GM19372 (cell line): ENCODE data around the gene MEPCE.
A peak's percentile ranks its signal among the peaks of the same experiment; 100 is the strongest.

Experiments used
- ATAC-seq: cut with Tn5 transposase; IDR thresholded peaks from one replicate; pipeline ENCODE4 v1.9.1; 2021; ENCODE audit warnings: mild to moderate bottlenecking, low read depth, moderate library complexity; ENCODE audit not compliant: unreplicated experiment

The MEPCE gene

DNA sequence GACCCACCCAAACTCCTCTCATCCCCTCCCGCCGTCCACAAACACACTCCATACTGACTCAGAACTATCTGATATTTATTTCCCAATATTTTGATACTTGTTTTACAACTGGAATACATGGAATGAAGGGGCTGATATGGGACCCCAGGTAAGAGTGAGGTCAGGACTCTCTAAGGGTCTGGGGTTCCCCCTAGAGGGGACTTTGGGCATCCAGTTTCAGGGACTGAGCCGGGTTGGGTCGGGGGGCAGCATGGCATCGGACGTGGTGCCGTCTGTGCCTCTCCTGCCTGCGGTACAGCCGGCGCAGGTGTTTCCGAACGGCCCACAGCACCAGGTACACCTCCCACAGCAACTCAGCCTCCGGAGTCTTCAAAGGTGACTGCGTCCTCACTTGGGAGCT lies 26.9 kb downstream of the MEPCE start:
- ATAC-seq: no peak

DNA sequence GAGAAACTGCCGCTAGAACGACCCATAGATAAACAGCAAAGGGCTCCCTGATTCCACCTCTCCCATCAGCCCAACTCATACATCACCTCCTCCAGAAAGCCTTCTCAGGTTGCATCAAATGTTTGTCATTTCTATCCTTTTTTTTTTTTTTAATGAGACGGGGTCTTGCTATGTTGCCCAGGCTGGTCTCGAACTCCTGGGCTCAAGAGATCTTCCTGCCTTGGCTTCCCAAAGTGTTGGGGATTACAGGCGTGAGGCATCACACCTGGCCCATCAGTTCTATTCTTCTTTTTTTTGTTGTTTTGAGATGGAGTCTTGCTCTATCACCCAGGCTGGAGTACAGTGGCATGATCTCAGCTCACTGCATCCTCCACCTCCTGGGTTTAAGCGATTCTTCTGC lies 27.4 kb downstream of the MEPCE start:
- ATAC-seq: no peak

DNA sequence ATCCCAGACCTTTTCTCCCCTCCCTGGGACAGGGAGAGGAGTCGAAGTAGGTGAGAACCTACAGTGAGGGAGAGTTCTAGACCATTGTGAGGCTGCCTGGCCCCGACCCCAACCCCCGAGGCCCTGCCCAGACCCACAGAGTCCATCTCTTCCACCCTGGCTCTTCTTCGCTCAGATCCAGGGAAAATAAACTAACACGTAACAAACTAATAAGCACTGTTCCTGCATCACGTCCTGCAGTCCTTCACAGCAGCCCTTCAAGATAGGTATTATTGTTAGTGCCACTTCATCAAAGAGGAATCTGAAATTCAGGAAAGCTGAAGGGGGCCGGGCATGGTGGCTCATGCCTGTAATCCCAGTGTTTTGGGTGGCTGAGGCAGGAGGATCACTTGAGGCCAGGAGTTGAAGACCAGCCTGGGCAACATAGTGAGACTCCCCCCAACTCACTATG lies 34.6 kb downstream of the MEPCE start, which contains the start of gene SPACDR:
SPACDR (minus strand) TSS at position 51 of the 451 bp plus-strand sequence. CDS start 235 bp downstream, outside the sequence.
- no peak for ATAC-seq

DNA sequence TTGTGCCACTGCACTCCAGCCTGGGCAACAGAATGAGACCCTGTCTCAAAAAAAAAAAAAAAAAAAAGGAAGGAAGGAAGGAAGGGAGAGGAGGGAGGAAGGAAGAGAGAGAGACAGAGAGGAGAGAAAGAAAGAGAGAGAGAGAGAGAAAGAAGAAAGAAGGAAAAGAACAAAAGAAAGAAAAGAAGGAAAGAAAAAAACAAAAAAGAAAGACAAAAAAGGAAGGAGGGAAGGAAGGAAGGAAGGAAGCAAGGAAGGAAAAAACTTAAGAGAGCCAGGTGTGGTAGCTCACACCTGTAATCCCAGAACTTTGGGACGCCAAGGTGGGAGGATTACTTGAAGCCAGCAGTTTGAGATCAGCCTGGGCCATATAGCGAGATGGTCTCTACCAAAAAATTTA lies 35.2 kb downstream of the MEPCE start:
- no peak for ATAC-seq

DNA sequence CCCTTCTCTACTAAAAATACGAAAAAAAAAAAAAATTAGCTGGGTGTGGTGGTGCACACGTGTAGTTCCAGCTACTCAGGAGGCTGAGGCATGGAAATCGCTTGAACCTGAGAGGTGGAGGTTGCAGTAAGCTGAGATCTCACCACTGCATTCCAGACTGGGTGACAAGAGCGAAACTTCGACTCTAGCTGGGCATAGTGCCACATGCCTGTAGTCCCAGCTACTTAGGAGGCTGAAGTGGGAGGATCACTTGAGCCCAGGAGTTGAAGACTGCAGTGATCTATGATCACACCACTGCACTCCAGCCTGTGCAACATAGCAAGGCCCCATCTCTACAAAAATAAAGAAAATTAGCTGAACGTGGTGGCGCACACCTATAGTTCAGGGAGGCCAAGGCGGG lies 35.7 kb downstream of the MEPCE start:
- ATAC-seq: no peak

DNA sequence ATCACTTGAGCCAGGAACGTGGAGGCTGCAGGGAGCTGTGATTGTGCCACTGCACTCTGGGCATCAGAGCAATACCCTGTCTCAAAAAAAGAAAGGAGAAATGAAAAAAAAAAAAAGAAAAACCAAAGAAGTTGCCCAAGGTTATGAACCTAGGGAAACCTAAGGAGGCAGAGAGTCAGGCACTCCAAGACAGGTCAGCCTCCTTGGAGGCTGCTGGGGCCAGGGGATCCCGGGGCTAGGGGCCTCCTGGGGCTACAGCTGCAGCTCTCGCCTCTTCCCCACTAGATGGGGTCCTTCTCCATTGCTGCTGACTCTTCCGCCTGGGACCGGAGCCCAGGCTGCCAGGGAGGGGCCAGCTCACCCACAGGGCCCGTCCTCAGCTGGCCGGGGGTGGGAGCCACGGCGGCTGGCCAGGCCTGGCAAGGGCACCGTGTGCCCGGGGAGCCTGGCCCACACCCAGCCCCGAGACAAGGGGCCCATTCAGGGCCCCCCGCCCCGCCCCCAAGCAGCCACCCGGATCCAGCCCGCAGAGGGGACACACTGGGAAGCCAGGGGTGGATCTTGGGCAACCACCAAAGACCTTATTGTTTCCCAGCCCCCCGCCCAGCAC lies 36.2 kb downstream of the MEPCE start:
- no peak for ATAC-seq

DNA sequence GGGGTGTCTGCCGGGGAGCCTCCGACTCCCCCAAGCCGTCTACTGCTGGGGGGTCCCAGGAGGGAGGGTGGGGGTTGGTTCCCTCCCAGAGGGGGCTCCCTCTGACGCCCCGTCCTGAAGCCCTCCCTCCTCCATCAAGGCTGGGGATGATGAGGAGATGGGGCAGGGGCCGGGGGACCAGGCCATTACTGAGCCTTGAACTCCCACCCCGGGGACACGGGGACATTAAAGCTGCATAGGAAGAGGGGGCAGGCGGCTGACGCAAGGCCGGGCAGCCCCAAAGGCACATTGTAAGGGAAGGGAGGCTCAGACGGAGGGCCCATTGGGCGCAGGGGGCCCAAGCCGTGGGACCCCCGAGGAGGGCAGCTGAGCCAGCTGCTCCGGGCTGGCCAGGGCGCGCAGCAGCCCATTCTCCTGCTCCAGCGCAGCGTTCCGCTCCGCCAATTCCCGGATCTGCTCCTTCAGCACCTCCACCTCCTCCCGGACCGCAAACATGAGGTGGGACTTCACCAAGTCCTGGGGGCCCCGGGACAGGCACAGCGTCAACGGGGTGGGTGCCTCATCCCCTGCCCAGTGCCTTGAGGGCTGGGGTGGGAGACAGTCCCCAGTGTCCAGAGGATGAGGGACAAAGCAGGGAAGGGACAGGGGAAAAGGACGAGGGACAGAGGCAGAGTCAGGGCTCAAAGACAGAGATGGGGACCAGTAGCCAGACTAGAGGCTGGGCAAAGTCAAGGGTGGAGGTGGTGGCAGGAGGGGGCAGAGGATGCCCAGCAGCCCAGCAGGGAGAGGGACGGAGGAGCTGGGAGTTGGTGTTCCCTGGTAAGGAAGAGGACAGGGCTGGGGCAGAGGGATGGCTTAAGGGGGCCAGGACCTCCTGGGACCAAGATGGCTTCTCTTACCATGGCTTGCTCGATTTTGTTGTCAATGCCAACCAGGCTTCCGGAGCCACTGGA lies 37.3 kb downstream of the MEPCE start:
- ATAC-seq: no peak

DNA sequence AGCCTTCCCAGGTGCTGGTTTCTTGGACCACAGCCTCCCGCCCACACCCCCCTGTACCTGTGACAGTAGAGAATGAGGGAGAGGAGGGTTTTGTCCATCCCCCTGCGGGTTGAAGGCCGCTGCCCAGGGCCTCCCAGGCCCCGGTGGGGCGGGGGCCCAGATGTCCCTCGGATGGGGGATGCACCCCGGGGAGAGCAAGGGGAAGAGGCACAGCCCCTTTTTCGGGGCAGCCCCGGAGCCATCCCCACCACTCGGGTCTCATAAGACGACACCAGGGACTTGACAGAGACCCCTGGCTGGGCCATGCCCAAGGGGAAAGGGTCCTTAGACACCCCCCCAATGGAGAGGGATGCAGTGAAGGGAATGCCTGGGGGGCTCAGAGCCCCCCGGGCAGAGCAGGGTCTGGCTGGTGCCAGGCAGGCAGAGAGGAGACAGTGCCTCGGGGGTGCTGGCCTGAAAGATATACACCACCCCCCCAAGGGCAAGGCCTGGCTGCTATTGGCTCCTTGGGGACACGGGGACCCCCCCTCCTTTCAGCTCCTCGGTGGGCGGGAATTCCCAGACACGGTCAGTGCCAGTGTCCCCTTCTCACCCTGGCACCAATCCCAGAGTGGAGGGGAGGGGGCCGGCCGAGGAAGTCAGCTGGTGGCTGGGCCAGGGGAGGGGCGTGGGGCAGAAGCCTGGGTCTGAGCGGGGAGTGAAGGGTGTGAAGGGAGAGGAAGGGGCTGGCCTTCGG lies 38.2 kb downstream of the MEPCE start:
- ATAC-seq: no peak

DNA sequence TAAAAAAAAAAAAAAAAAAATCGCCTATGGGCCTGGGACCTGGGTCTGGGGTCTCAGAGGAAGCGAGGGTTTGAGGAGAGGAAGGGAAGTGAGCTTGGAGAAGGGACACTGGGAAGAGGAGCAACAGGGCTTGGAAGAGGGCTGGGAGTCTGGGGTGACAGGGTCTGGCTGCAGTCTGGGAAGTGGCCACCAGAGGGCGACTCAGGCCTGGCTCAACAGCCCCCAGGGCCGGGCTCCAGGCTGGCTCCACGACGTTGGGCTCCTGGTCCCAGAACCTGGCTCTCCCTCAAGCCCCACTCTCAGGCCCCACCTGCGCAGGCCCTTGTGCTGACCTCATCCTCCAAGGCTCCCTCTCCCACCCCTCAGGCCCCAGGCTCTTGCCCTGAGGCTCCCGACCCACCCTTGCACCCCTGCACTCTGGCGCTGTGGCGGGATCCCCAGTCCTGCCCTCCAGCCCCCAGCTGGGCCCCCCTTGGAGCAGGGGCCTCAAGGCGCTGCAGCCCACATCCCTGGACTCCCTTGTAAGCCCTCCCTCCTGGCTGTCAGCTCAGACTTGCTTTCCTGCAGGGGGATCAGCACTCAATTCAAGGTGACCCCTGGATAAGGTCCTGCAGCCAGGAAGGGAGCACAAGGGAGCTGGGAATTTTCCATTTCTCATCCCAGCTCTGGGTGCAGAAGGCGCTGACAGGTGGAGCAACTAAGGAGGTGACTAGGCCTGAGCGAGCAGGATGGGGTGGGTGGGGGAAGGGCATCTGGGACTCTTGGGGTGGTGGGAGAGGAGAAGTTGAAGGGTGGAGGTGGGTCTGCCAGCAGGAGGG lies 39.8 kb downstream of the MEPCE start:
- no peak for ATAC-seq

DNA sequence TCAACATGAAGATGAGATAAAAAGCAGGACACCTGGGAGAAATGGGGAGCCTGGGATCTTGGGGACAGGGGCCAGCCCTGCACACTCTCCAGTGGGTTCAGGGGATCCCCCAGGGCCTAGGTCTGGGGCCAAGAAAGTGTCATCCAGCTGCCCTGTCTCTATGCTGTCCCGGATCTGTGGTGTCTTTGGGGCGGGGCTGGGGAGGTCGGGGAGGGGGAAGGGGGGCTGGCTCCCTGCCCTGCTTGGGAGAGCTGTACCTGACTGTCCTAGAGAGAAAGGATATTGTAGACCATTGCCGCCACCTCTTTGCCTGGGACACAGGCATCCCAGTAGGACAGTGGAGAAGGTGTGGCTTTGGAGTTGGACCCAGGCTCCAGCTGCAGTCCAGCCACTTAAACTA lies 41.4 kb downstream of the MEPCE start:
- no peak for ATAC-seq

DNA sequence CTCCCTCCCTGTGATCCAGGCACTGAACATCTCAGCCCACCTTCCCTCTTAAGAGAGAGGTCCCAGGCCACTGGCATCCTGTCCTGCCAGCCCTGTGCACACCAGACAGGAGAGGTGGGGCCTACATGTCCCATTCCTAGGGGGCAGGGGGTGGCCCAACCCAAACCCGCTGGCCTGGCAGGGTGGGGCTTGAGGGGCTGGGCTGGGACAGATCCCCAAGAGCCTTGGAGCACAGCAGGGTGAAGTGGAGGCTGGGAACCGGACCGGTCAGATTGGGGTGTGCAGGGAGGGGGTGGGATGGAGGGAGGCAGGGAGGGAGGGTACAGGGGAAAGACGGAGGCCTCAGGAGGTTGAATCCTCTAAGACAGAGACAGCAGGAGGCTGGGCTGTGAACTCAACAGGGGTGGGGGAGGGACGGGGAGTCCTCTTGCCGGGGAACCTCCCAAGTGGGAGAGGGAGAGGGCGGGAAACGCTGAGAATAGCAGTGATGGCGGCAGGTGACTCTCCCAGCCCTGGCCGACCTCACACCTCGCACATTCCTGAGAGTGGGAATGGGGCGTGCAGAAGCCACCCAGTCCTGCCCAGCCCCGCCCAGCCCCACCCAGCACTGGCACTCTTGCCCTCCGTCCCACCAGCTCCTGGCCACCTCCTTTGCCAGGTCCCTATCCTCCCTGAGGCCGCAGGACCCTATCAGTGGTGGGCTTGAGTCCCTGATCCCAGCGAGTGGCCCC lies 42.7 kb downstream of the MEPCE start:
- no peak for ATAC-seq

DNA sequence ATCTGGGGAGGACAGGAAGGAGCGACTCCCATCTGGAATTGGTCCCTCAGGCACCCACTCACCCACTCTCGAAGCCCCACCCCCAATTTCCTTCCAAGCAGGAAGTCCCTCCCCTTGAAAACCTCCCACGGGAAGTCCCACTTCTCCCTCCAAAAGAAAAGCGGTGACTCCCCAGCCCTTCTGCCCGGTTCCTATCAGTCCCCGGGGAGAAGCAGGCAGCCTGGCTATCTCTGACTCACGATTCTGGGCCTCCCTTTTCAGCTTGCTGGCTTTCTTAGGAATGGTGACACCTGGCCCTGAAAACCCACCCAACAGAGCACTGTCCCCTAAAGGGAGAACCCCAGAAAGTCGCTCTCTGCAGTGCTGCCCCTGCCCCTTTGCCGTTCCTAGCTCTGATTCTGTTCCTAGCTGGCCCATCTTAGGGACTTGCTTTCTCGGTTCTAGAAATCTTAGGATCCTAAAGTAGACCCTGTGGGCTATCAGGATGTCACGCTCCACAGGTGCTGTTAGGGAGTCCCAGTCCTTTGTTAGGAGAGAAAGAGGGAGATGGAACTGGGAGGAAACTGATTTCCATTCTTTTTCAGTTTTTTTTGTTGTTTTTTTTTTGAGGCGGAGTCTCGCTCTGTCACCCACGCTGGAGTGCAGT lies 43.3 kb downstream of the MEPCE start:
- ATAC-seq: no peak

DNA sequence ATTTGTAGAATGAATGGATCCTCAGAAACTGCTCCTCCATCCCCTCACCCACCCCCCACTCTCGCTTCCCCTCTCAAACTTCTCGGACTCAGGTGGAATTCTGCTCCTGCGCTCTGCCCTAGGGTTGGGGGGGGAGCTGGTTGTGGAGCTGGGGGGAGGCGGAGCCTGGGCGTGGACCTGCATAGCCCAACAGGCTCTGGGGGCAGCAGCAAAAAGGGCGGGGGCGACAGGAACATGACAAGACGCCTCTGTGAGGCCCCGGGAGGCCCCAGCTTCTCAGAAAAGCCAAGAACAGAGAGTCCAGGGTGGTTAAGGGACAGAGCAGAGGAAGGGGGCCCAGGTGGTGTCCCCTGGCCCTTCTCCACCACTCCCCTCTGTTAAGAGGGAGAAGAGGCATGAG lies 45.9 kb downstream of the MEPCE start:
- ATAC-seq: no peak

DNA sequence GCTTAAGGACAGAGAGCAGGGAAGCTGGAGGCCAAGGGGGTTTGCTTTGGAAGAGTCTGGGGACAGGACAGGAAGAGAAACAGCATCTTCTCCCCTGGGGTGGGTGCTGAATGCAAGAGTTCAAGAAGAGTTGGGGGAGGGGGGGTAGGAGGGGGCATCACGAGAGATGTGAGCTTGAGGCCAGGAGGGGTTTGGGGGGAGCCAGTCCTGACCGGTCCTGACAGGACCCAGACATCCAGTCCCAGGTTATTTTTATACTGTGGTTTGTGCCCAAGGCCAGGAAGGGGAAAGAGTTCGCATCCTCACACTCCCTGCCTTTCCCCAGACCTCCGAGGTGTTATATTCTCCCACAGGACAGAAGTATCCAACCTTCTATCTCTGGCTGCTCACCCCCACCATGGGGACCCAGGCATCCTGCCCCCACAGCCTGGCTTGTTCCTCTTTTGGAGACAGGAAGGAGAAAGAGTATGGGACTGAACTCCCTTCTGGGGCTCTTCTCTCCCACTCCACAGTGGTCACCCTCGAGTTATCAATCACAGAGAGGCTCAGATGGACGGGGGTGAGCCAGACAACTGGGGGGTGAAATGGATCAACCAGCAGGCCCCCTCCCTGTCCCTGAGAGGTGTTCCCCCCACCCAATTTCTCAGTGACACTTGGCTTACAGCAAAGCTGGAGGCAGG lies 46.6 kb downstream of the MEPCE start:
- no peak for ATAC-seq

DNA sequence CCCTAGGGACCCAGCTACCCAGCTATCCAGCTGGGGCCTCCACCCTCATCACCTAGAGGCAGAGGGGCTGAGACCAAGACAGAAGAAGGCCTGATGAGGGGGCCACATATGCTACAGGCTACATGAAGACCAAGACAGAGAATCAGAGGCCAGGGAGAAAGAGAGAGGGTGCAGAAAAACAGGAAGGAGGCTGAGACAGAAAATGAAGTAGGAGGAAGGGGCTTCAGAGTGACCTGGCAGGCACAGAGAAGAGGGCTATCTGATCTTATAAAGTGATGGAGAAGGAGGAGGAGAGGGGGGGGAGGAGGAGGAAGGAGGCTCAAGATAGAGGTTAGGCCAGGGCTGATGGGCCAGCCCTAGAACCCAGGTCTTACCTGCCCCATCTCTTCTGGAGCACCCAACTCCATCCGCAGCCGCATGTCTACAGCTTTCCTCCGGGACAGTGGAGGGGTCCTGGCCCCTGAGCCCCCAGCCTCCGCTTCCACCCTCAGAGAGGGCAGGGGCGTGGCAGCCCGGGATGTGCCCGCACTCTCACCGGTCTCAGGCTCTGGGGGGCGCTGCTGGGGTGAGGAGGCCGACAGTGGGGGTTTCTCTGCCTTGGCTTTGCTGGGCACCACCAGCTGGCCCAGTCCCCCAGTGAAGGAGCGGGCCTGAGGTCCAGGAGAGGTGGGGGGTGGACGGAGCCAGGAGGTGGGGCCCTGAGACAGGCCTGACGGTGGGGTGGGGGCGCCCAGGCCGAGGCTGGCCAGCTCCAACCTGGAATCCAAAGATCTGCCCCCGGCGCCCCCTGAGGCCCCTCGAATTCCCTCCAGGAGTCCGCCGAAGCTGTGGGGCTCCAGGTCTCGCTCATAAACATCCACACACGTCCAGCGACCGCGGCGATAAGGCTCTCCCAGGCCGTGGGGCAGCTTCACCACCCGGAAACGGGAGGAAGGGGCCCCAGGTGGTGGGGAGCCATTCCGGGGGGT lies 47.6 kb downstream of the MEPCE start:
- ATAC-seq: no peak

DNA sequence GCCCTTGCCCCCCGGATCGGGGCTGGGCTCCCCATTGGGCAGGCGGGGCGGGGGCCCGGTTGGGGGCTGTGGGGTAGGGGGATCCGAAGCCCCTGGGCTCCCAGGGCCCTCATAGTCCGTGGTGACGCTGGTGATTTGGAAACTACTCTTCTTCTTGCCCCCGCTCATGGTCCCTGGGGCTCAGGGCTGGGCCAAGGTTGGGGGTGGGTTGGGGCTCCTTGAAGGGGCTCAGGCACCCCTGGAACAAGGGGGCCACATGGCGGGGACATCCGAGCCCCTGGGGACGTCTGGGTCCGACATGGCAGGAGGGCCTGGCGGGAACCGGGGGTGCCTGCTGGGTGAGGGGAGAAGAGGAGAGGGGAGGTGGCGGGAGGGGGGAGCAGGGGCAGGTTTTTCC lies 48.2 kb downstream of the MEPCE start:
- ATAC-seq: no peak

DNA sequence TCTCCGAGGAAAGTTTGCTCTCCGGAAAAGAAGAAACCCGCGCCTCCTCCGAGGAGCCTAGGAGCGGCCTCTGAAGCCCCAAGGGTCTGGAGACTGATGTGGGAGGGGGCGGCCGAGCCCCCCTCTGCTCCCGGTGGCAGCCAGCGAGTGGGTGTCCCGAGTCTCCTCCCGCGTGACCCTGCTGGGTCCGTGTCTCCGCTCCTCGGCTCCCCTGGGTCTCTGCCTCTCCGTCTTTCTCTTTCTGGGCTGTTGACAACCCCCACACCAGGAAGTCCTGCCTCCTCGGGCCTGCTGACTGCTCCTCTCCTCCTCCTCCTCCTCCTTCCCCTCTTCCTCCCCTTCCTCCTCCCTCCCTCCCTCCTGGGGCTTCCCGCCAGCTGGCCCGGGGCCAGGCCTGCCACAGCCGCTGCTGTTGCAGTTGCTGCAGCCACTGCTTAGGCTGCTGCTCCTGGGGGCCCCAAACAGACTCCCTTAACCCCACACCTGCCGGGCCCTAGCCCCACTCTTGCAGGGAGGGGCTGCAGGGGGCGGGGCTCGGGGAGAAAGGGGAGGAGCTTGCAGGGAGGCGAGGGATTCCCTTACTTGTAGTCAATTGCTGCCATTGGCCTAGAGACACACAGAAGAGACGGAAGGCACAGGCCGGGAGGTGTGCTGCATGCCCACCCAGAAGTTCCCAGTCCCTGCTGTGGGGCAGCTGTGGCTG lies 49.5 kb downstream of the MEPCE start, which contains the start of gene TSC22D4:
TSC22D4 (minus strand) TSS at position 257 of the 703 bp plus-strand sequence. CDS start 1,176 bp downstream, outside the sequence.
- peak; percentile 50 for ATAC-seq
